ENCODE measurements around the gene SALL1. TPM values are rescaled to one million over a fixed set of nuclear protein-coding genes. Genes with fewer than 3 reads are reported as not detected.

The SALL1 gene
- total and polyA plus RNA-seq, 2 of the 4 experiments (the other 2 are of a cell fraction), result 0.90 to 5.2 TPM

DNA sequence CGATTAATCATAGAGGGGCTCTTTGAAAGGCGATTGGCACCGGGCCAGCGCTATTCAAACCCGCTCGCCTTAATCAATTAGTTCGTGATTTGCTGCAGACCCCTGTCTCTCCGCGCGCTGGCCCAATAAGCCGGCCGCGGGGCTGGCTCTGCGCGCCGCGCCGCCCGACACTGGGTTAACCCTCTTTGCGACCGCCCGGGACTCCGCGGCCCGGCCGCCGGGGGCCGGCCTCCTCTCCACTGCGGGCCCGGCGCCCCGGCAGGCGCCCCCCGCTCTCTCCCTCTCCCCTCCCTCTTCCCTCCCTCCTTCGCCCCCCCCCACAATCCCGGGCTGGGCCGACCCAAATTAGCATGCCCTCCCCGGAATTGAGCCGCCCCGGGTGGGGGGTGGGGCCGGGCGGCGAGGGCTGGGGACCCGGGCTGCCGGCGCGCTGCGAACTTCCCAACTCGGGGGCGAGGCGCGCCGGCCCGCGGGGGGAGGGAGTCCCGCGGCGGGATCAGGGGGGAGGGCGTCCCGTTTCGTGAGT lies 428 bp upstream of the SALL1 start:
- Histone ChIP-seq H3K4ac (ENCODE audit: low read depth, low read length) (no peak overlapping the region), H2AK5ac (ENCODE audit: low read depth, low read length) (no peak overlapping the region), H3K4me3 (ENCODE audit: insufficient read depth, low read depth, low read length) (peak overlapping the region; percentile 89), H3K9me1 (ENCODE audit: insufficient read depth, low read length) (0 out of 2 replicates have a peak, but pooled peaks cover under 1% of the 10 kb centered on the region), H3K27me3 (ENCODE audit: control insufficient read depth, insufficient read depth, low read length) (peaks cover 3% of the 10 kb centered on the region; the same call in 1 of the 2 replicates), H2BK15ac (ENCODE audit: low read depth, low read length) (no peak overlapping the region), H3K9ac (ENCODE audit: low read depth, low read length) (peak overlapping the region; percentile 54; the same call in 1 of the 2 replicates), H3K4me1 (ENCODE audit: control insufficient read depth, insufficient read depth, low read length) (peaks cover 6% of the 10 kb centered on the region), H2BK20ac (ENCODE audit: low read depth, low read length) (no peak overlapping the region), H2BK120ac (ENCODE audit: low read depth, low read length) (no peak overlapping the region), H2AK9ac (replicated peaks; ENCODE audit: low read depth, low read length, poor library complexity) (no peak overlapping the region), H3K9me3 (ENCODE audit: control insufficient read depth, insufficient read depth, low read length) (no peaks in the 10 kb centered on the region), H2BK5ac (ENCODE audit: low read depth, low read length, poor library complexity, severe bottlenecking) (peak overlapping the region; percentile 58), H4K20me1 (ENCODE audit: insufficient read depth, low read length) (peaks cover 7% of the 10 kb centered on the region; the same call in 1 of the 2 replicates), H3K4me2 (ENCODE audit: low read depth, low read length) (no peak overlapping the region), H4K5ac (ENCODE audit: low read depth, low read length) (no peak overlapping the region), H2AFZ (replicated peaks; ENCODE audit: low read length, poor library complexity) (peak overlapping the region; percentile 87), H3K79me1 (ENCODE audit: low read depth in 1 of 2, low read length in 2 of 2) (peaks cover 2 to 19% of the 10 kb centered on the region in 2 experiments; a peak in 1 of 4 replicates), H3K18ac (ENCODE audit: low read depth, low read length) (no peak overlapping the region), H3K27ac (ENCODE audit: insufficient read depth, low read length) (peak overlapping the region; percentile 70), H3K23ac (ENCODE audit: low read depth, low read length) (0 out of 2 replicates have a peak overlapping the region, but pooled peaks have one; percentile 80), H3K56ac (ENCODE audit: extremely low read depth, insufficient read depth, low read length) (peak overlapping the region; percentile 68; the same call in 1 of the 2 replicates), H4K8ac (ENCODE audit: low read depth in 2 of 2, low read length in 2 of 2) (no peak overlapping the region; a peak in 2 of 4 replicates), H3K36me3 (ENCODE audit: control insufficient read depth, insufficient read depth, low read length) (no peaks in the 10 kb centered on the region; the same call in 1 of the 2 replicates), H4K91ac (ENCODE audit: insufficient read depth, low read depth, low read length) (no peak overlapping the region), H3K14ac (replicated peaks; ENCODE audit: low read depth, low read length) (no peak overlapping the region)
- ChIA-PET POLR2A (ENCODE audit: unreplicated experiment) (no interaction called here), CTCF (no interaction called here)
- in situ Hi-C loops (cut with MboI; ENCODE audit: low sequenced_read_pairs) (no loop called here), intact Hi-C loops (cut with micrococcal nuclease) (loop anchor here (1.0 to 10.0 kb wide), 5 partner anchors 173 to 831 kb away; no protein-coding TSS in a partner anchor), dilution Hi-C loops (cut with HindIII; ENCODE audit: low sequenced_read_pairs, unreplicated experiment) (no loop called here)
- ATAC-seq (ENCODE audit: low read depth) (peak; percentile 60), DNase-seq (peak; percentile 70)
- 0% methylated on average over 1 of the region's 61 CpGs; no CpG with 5 or more reads in 1 of the 2 experiments for WGBS, 2 experiments (ENCODE audit: extremely low coverage in 2 of 2, insufficient read length in 1 of 2)
- TF ChIP-seq SMC3 (IDR thresholded peaks at IDR 0.05; ENCODE audit: low read depth, low read length) (no peak), MAZ (IDR thresholded peaks at IDR 0.05; ENCODE audit: borderline replicate concordance, low read depth, low read length) (peak; percentile 51; the same call in 1 of the 2 replicates), POLR2A (IDR thresholded peaks at IDR 0.05; ENCODE audit: low read depth, low read length) (no peak; the same call in 1 of the 2 replicates), MXI1 (IDR thresholded peaks at IDR 0.05; ENCODE audit: borderline replicate concordance, low read depth, low read length) (no peak), BHLHE40 (IDR thresholded peaks at IDR 0.05; ENCODE audit: low read depth, low read length) (no peak)
- TF ChIP-seq, protein P1, sequence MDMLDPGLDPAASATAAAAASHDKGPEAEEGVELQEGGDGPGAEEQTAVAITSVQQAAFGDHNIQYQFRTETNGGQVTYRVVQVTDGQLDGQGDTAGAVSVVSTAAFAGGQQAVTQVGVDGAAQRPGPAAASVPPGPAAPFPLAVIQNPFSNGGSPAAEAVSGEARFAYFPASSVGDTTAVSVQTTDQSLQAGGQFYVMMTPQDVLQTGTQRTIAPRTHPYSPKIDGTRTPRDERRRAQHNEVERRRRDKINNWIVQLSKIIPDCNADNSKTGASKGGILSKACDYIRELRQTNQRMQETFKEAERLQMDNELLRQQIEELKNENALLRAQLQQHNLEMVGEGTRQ (IDR thresholded peaks at IDR 0.05; ENCODE audit: low read depth, low read length), result no peak
- TF ChIP-seq, protein P2, sequence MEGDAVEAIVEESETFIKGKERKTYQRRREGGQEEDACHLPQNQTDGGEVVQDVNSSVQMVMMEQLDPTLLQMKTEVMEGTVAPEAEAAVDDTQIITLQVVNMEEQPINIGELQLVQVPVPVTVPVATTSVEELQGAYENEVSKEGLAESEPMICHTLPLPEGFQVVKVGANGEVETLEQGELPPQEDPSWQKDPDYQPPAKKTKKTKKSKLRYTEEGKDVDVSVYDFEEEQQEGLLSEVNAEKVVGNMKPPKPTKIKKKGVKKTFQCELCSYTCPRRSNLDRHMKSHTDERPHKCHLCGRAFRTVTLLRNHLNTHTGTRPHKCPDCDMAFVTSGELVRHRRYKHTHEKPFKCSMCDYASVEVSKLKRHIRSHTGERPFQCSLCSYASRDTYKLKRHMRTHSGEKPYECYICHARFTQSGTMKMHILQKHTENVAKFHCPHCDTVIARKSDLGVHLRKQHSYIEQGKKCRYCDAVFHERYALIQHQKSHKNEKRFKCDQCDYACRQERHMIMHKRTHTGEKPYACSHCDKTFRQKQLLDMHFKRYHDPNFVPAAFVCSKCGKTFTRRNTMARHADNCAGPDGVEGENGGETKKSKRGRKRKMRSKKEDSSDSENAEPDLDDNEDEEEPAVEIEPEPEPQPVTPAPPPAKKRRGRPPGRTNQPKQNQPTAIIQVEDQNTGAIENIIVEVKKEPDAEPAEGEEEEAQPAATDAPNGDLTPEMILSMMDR (conservative IDR thresholded peaks at IDR 0.05; ENCODE audit: low read depth, low read length), result no peak
- TF ChIP-seq, protein P3, sequence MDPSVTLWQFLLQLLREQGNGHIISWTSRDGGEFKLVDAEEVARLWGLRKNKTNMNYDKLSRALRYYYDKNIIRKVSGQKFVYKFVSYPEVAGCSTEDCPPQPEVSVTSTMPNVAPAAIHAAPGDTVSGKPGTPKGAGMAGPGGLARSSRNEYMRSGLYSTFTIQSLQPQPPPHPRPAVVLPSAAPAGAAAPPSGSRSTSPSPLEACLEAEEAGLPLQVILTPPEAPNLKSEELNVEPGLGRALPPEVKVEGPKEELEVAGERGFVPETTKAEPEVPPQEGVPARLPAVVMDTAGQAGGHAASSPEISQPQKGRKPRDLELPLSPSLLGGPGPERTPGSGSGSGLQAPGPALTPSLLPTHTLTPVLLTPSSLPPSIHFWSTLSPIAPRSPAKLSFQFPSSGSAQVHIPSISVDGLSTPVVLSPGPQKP (IDR thresholded peaks at IDR 0.05; ENCODE audit: borderline replicate concordance, low read depth, low read length), result no peak
- BruUV-seq (replicated peaks), result no TSS peak
